Neural progenitor cell (in vitro differentiated cells): Measurements from ENCODE around the gene EXO1. TPM values are rescaled to one million over a fixed set of nuclear protein-coding genes. Genes with fewer than 3 reads are reported as not detected.

Experiments used
- DNase-seq: peaks from one replicate; pipeline ENCODE4 v3.0.0-alpha.2; 2016; ENCODE audit warnings: low spot score
- H2AFZ ChIP-seq: fragments of 200-600 bp; sonication (generic); replicated peaks from 2 replicates; pipeline ENCODE4 v1.6.1; 2016; ENCODE audit warnings: antibody characterized with exemption
- H3F3A ChIP-seq: fragments of 200-600 bp; sonication (generic); 2 replicates; pipeline ENCODE4 v1.6.1; 2016; ENCODE audit warnings: antibody characterized with exemption, low read depth
- H3K27ac ChIP-seq: fragments of 200-600 bp; sonication (generic); 2 replicates; pipeline ENCODE4 v1.5.1; 2016; ENCODE audit warnings: mild to moderate bottlenecking
- H3K27me3 ChIP-seq: fragments of 200-600 bp; sonication (generic); 2 replicates; pipeline ENCODE4 v1.6.1; 2016; ENCODE audit warnings: mild to moderate bottlenecking, moderate library complexity
- H3K36me3 ChIP-seq: fragments of 200-600 bp; sonication (generic); 2 replicates; pipeline ENCODE4 v1.5.1; 2016
- H3K4me1 ChIP-seq: fragments of 200-600 bp; sonication (generic); 2 replicates; pipeline ENCODE4 v1.6.1; 2016; ENCODE audit warnings: mixed run types
- H3K4me2 ChIP-seq: fragments of 200-600 bp; sonication (generic); 2 replicates; pipeline ENCODE4 v1.6.1; 2016
- H3K4me3 ChIP-seq: fragments of 200-600 bp; sonication (generic); 2 replicates; pipeline ENCODE4 v1.5.1; 2016
- H3K79me2 ChIP-seq: fragments of 200-600 bp; sonication (generic); 2 replicates; pipeline ENCODE4 v1.6.1; 2016; ENCODE audit warnings: low read depth
- H3K9ac ChIP-seq: fragments of 200-600 bp; sonication (generic); 2 replicates; pipeline ENCODE4 v1.6.1; 2016
- H3K9me3 ChIP-seq: fragments of 200-600 bp; sonication (generic); 2 replicates; pipeline ENCODE4 v1.5.1; 2016; ENCODE audit warnings: low read depth
- H4K20me1 ChIP-seq: fragments of 200-600 bp; sonication (generic); 2 replicates; pipeline ENCODE4 v1.6.1; 2016; ENCODE audit warnings: low read depth
- H3K27ac Mint-ChIP-seq: 3 replicates; pipeline ENCODE4 v1.8.0; 2021; ENCODE audit warnings: mixed read lengths
- H3K27me3 Mint-ChIP-seq: 2 replicates; pipeline ENCODE4 v1.8.0; 2022; ENCODE audit warnings: low read depth, mild to moderate bottlenecking, inconsistent platforms, moderate library complexity, mixed read lengths; ENCODE audit not compliant: insufficient read depth
- H3K36me3 Mint-ChIP-seq: 3 replicates; pipeline ENCODE4 v1.8.0; 2021; ENCODE audit warnings: mixed read lengths
- H3K4me1 Mint-ChIP-seq: 3 replicates; pipeline ENCODE4 v1.8.0; 2021; ENCODE audit warnings: mixed read lengths
- H3K4me3 Mint-ChIP-seq: 3 replicates; pipeline ENCODE4 v1.8.0; 2021; ENCODE audit warnings: mild to moderate bottlenecking, moderate library complexity, mixed read lengths
- H3K9me3 Mint-ChIP-seq: 3 replicates; pipeline ENCODE4 v1.8.0; 2020; ENCODE audit warnings: mixed read lengths
- CTCF ChIP-seq: fragments of 200-600 bp; sonication (generic); IDR thresholded peaks from 2 replicates; pipeline ENCODE4 v1.5.1; 2017; ENCODE audit warnings: antibody characterized with exemption, mild to moderate bottlenecking
- EZH2 ChIP-seq: fragments of 200-600 bp; sonication (generic); IDR thresholded peaks from 2 replicates; pipeline ENCODE4 v1.6.1; 2017; ENCODE audit warnings: antibody characterized with exemption, mild to moderate bottlenecking, moderate library complexity
- EZH2phosphoT487 ChIP-seq: fragments of 200-600 bp; sonication (generic); IDR thresholded peaks from 2 replicates; pipeline ENCODE4 v1.6.1; 2017; ENCODE audit warnings: antibody characterized with exemption
- total RNA-seq: library from RNA; depleted of rRNA; stranded (reverse); fragments of >200 nt; gene quantifications from 2 replicates; pipeline ENCODE4 v1.2.3, GENCODE V29; 2015; ENCODE audit warnings: low replicate concordance

The EXO1 gene
- total RNA-seq: 32.2 and 54.8 TPM in 2 replicates

DNA sequence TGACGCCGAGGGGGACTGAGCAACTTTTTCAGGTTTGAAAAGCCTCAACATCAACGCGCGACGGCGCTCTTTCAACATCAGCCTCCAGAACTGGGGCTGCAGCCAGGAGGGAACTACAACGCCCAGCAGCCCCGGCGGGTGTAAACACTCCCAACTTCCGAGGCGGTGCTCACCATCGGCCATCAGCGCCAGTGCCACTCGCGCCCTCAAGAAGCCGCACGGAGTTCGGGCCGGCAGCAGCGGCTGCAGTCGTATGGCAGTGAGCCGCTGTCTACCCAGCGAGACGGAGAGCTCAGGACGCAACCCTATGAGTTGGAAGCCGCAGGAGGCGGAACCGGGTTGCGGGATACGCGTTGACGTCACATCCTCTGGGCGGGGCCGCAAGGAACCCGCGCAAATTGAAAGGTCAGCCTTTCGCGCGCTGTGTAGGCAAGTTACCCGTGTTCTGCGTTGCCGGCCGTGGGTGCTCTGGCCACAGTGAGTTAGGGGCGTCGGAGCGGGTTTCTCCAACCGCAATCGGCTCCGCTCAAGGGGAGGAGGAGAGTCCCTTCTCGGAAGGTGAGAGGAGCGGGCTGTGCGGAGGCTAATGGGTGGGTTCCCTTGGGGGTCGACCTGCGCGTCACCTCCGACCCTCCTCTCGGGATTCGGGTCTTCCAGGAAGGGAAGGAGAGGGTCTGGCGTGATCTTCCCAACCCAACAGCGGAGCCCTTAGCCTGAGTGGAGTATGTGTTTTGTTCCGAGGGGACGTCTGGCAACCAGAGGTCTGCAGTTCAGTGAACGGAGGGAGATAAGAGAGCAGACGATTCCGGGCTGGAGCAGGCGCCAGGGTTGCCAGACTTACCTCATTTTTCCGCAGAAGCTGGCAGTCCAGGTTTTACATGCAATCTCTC is at the start of gene EXO1:
Gene EXO1, plus strand, starts transcription at position 409 of the 890 bp plus-strand sequence. CDS start 2,222 bp downstream, outside the sequence.
- TF ChIP-seq EZH2: no peak
- TF ChIP-seq CTCF: peak; percentile 54
- Histone ChIP-seq H2AFZ (peak within 1 kb of the TSS; percentile 99), H4K20me1 (peaks cover 8% of the 10 kb centered on the region), H3K4me3 (peak within 1 kb of the TSS; percentile 98), H3K4me2 (peak within 1 kb of the TSS; percentile 96), H3K4me1 (peaks cover 16% of the 10 kb centered on the region), H3K27me3 (no peaks in the 10 kb centered on the region), H3K79me2 (peaks cover 35% of the 10 kb centered on the region), H3K36me3 (peaks cover 8% of the 10 kb centered on the region), H3F3A (peaks cover 13% of the 10 kb centered on the region), H3K9ac (peak within 1 kb of the TSS; percentile 76), H3K9me3 (no peaks in the 10 kb centered on the region), H3K27ac (peak within 1 kb of the TSS; percentile 93)
- peak; percentile 96 for DNase-seq
- no peaks in the 10 kb centered on the region for H3K9me3 Mint-ChIP-seq
- peak within 1 kb of the TSS; percentile 98 for H3K27ac Mint-ChIP-seq
- H3K4me3 Mint-ChIP-seq: peak within 1 kb of the TSS; percentile 99
- H3K27me3 Mint-ChIP-seq: peaks cover 7% of the 10 kb centered on the region
- peaks cover 4% of the 10 kb centered on the region for H3K36me3 Mint-ChIP-seq
- peaks cover 22% of the 10 kb centered on the region for H3K4me1 Mint-ChIP-seq

DNA sequence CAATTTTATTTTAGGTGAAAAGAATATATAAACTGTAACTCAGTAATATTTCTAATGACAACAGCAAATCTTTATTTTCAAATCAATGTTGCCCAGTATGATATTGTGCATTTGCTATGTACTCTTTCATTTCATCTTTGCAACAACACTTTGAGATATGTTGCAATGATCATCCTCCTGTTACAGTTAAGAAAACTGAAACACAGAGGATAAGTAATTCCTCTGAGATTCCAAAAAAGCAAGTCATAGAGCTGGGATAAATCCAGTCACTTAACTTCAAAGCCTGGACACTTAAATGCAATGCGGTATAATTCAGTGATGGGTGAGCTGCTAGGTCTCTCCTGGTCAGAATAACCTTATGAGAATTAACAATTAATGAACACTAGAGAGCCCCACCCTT is 48.6 kb upstream of the EXO1 start:
- H3K9me3 Mint-ChIP-seq: no peaks in the 10 kb centered on the region
- no peak overlapping the region for H3K27ac Mint-ChIP-seq

DNA sequence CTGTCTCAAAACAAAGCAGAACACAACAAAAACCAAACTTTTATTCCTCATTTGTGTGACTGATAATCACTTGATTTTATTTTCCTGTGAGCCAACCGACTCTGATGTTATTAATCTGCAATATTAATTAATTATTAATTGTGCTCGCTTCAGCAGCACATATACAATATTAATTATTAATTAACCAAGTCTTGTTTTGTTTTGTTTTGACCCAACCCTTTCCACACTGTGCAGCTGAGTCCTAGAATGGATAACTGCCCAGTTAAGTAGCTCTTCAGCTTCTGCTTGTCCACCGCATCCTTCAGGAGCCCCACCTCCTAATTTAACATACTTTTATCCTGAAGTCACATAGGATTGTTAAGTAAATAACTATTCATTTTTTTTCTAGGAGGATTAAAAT is 47.4 kb upstream of the EXO1 start:
- Mint-ChIP-seq H3K4me3 (no peak overlapping the region), H3K4me1 (no peaks in the 10 kb centered on the region), H3K27ac (no peak overlapping the region), H3K9me3 (no peaks in the 10 kb centered on the region), H3K27me3 (no peaks in the 10 kb centered on the region), H3K36me3 (no peaks in the 10 kb centered on the region)
- no peaks in the 10 kb centered on the region for H3K4me1 ChIP-seq
- no peak overlapping the region for H2AFZ ChIP-seq
- no peaks in the 10 kb centered on the region for H3K36me3 ChIP-seq
- H3F3A ChIP-seq: no peaks in the 10 kb centered on the region
- H3K79me2 ChIP-seq: no peaks in the 10 kb centered on the region
- H3K4me2 ChIP-seq: no peak overlapping the region
- H3K9ac ChIP-seq: no peak overlapping the region
- DNase-seq: no peak
- H4K20me1 ChIP-seq: no peaks in the 10 kb centered on the region
- no peaks in the 10 kb centered on the region for H3K9me3 ChIP-seq
- H3K27me3 ChIP-seq: no peaks in the 10 kb centered on the region
- H3K27ac ChIP-seq: no peak overlapping the region
- no peak overlapping the region for H3K4me3 ChIP-seq
- TF ChIP-seq EZH2: no peak
- TF ChIP-seq CTCF: no peak
- no peak for TF ChIP-seq EZH2phosphoT487

More for the DNA sequence above, 48.6 kb upstream of the EXO1 start:
- Mint-ChIP-seq H3K36me3 (no peaks in the 10 kb centered on the region), H3K27me3 (no peaks in the 10 kb centered on the region), H3K4me3 (no peak overlapping the region), H3K4me1 (no peaks in the 10 kb centered on the region)
- Histone ChIP-seq H3K27me3 (no peaks in the 10 kb centered on the region), H3K4me2 (no peak overlapping the region), H3K4me1 (no peaks in the 10 kb centered on the region), H3K79me2 (no peaks in the 10 kb centered on the region), H3K4me3 (no peak overlapping the region), H2AFZ (no peak overlapping the region), H3K27ac (no peak overlapping the region), H3K9ac (no peak overlapping the region), H3K36me3 (no peaks in the 10 kb centered on the region), H3K9me3 (no peaks in the 10 kb centered on the region), H3F3A (no peaks in the 10 kb centered on the region), H4K20me1 (no peaks in the 10 kb centered on the region)
- DNase-seq: no peak
- TF ChIP-seq CTCF: no peak
- TF ChIP-seq EZH2: no peak
- TF ChIP-seq EZH2phosphoT487: no peak
